Left ventricle myocardium inferior (tissue), 1 donor: ENCODE measurements around the gene ACBD6. TPM values are rescaled to one million over a fixed set of nuclear protein-coding genes. Genes with fewer than 3 reads are reported as not detected.

Experiments used
- DNase-seq: peaks from one replicate; pipeline ENCODE4 v3.0.0-alpha.2; 2020
- H3K27ac ChIP-seq: fragments of 200-600 bp; replicated peaks from 2 replicates; pipeline ENCODE4 v1.8.0; 2021
- H3K27me3 ChIP-seq: fragments of 200-600 bp; 2 replicates; pipeline ENCODE4 v1.8.0; 2021; ENCODE audit warnings: low read depth
- H3K36me3 ChIP-seq: fragments of 200-600 bp; 2 replicates; pipeline ENCODE4 v1.8.0; 2021
- H3K4me1 ChIP-seq: fragments of 200-600 bp; 2 replicates; pipeline ENCODE4 v1.8.0; 2021
- H3K4me3 ChIP-seq: fragments of 200-600 bp; 2 replicates; pipeline ENCODE4 v1.8.0; 2021; ENCODE audit warnings: mild to moderate bottlenecking, moderate library complexity
- H3K9me3 ChIP-seq: fragments of 200-600 bp; replicated peaks from 2 replicates; pipeline ENCODE4 v1.8.0; 2021
- intact Hi-C: fragments of 100-400 bp; cut with micrococcal nuclease; formaldehyde crosslinking; loops from one replicate; pipeline ENCODE4 v1.11.0; 2022
- microRNA-seq: library from miRNA; unstranded; fragments of <30 nt; microRNA quantifications from one replicate; pipeline ENCODE4 v1.2.0, GENCODE V29; 2020
- total RNA-seq: library from RNA; stranded (reverse); fragmentation: NEBNext Ultra II Directional; extraction: Animal tissue kit (Norgen Biotek cat#: 25700); gene quantifications from one replicate; pipeline ENCODE4 v1.2.1, GENCODE V29; 2021
- TF ChIP-seq, protein P1 (sequence below): fragments of 200-600 bp; IDR thresholded peaks from 2 replicates; pipeline ENCODE4 v1.8.0; 2021; ENCODE audit warnings: antibody characterized with exemption, mild to moderate bottlenecking, borderline replicate concordance
- donor health status: DM: no; HTN: yes; CAD: no; lungs with severe emphysema.

Gene ACBD6
- total RNA-seq, 1 donor from 2014 or later = 18.2 TPM

DNA sequence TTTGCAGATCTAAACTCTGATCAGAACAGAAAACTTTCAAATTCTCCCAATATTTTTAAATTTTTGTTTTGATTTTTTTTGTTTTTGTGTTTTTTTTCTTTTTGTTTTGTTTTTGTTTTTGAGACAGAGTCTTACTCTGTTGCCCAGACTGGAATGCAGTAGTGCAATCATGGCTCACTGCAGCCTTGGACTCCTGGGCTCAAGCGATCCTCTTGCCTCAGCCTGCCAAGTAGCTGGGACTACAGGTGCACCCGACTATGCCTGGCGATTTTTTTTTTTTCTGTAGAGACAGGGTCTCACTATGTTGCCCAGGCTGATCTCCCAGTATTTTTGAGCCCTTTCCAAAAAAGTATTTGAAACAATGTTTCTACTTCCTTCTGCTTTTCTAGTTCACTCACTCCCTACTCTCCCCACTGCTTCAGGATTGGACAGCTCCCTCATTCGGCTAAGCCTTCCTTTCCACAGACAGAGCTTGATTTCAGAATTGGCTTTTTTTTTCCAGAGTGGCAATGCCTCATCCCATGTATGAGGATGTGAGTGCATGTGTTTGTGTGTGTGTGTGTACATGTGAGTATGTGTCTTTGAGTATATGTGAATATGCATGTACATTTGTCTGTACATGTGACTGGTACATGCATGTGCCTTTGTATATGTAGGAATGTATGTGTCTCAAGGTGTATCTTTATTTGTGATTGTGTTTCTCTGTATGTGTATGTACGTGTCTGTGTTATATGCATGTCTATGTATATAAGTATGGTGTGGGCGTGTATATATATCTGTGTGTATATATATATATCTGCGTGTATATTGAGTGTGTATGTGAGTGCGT is 260.4 kb downstream of the ACBD6 start:
- H3K4me1 ChIP-seq = no peaks in the 10 kb centered on the region
- TF ChIP-seq, protein P1, sequence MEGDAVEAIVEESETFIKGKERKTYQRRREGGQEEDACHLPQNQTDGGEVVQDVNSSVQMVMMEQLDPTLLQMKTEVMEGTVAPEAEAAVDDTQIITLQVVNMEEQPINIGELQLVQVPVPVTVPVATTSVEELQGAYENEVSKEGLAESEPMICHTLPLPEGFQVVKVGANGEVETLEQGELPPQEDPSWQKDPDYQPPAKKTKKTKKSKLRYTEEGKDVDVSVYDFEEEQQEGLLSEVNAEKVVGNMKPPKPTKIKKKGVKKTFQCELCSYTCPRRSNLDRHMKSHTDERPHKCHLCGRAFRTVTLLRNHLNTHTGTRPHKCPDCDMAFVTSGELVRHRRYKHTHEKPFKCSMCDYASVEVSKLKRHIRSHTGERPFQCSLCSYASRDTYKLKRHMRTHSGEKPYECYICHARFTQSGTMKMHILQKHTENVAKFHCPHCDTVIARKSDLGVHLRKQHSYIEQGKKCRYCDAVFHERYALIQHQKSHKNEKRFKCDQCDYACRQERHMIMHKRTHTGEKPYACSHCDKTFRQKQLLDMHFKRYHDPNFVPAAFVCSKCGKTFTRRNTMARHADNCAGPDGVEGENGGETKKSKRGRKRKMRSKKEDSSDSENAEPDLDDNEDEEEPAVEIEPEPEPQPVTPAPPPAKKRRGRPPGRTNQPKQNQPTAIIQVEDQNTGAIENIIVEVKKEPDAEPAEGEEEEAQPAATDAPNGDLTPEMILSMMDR = no peak
- no peak overlapping the region for H3K4me3 ChIP-seq
- intact Hi-C loops = no loop called here
- H3K27me3 ChIP-seq = peaks cover 100% of the 10 kb centered on the region
- no peaks in the 10 kb centered on the region for H3K36me3 ChIP-seq
- no peak overlapping the region for H3K27ac ChIP-seq
- DNase-seq = no peak
- no peaks in the 10 kb centered on the region for H3K9me3 ChIP-seq

DNA sequence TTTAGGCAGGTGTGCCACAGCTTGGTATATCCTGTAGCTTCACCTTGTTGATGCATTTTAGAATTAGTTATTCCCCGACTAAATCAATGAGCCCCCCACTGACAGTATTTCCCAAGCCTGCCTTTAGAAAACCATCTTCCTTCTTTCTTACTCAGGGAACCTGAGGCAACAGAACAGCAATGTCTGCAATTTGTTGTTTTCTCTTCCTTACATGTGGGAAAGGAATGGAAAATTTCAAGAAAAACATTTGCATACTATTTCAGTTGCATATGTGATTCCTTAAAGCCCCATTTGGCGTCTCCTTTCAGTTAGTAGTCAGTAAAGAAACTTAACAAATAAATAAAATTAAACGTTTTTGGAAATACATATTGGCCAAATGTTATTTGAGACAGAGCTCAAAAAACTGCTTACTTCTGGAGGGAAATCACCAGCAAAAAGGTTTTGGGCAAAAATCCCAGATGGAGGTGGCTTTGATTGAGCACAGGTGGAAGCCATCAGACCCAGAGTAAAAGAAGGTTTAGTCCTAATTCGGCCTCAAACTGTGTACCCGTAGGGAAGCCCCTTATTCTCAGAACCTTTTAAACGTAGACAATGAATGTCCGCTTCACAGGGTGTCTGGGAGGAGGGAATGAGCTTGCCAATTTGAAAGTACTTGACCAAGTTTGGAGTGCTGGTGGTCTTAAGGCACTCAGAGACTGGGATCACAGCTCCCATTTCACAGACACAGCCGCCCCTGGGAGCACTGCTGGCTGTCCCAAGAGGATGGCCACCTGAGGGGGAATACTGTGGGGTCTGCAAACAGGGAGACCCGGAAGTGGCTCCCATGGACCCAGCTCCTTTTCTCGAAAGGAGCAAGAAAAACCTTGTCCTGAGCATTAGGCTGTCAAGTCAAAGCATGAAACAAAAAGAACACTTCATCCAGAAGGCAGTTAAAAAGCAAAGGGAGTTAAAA is 263.0 kb downstream of the ACBD6 start:
- intact Hi-C loops = no loop called here
- no peaks in the 10 kb centered on the region for H3K9me3 ChIP-seq
- H3K4me3 ChIP-seq = no peak overlapping the region
- DNase-seq = no peak
- peaks cover 16% of the 10 kb centered on the region for H3K4me1 ChIP-seq
- peaks cover 100% of the 10 kb centered on the region for H3K27me3 ChIP-seq
- TF ChIP-seq, protein P1 = no peak
- no peaks in the 10 kb centered on the region for H3K36me3 ChIP-seq
- H3K27ac ChIP-seq = no peak overlapping the region

DNA sequence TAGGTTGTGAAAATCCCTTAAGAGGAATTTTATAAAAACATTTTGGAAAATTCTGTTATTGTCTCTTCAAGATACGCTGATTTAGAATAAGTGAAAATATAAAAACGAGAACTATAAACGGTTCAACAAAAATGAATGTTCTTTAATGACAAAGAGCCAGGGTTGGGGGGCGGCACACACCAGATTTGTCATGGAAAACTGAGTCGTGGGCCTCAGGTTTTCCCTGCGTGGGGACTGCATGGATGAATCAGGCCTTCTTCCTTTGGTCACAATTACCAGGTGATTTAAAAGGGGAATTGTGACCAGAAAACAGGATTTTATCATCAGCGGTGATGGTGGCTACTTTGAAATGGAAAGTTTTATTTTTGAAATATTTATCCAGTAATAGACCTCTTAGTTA is 263.7 kb downstream of the ACBD6 start:
- TF ChIP-seq, protein P1 = no peak
- intact Hi-C loops = no loop called here
- no peak overlapping the region for H3K4me3 ChIP-seq

More for the DNA sequence above, 263.7 kb downstream of the ACBD6 start:
- Histone ChIP-seq H3K36me3 (no peaks in the 10 kb centered on the region), H3K27me3 (peaks cover 100% of the 10 kb centered on the region), H3K27ac (no peak overlapping the region), H3K4me1 (peaks cover 24% of the 10 kb centered on the region), H3K9me3 (no peaks in the 10 kb centered on the region)
- no peak for DNase-seq

Small RNA genes within 50 kb of the gene (microRNA-seq; reads per million reads assigned to microRNA genes)
- not detected for gene MIR3121

Other genes with a start within 250 kb of the ACBD6 start
- gene OVAAL, start 56.4 kb upstream of the ACBD6 start, total RNA-seq = 5.3 TPM
- gene XPR1, start 129.4 kb upstream of the ACBD6 start, total RNA-seq = 60.4 TPM